Neural cell (in vitro differentiated cells): ENCODE results near the gene KIF18B.

Experiments
- EZH2 ChIP-seq: fragments of 200-600, 300-800 bp; shearing (Covaris generic), sonication (generic); IDR thresholded peaks from 2 replicates; pipeline ENCODE4 v1.6.1; 2014; ENCODE audit warnings: antibody characterized with exemption, low read length, borderline replicate concordance, mild to moderate bottlenecking; ENCODE audit not compliant: insufficient read depth, poor library complexity, severe bottlenecking
- TF ChIP-seq, protein P1 (sequence below): fragments of 450-650 bp; IDR thresholded peaks from 2 replicates; pipeline ENCODE4 v1.5.1; 2014; ENCODE audit warnings: antibody characterized with exemption, mild to moderate bottlenecking, moderate library complexity; ENCODE audit not compliant: poor library complexity, severe bottlenecking

DNA sequence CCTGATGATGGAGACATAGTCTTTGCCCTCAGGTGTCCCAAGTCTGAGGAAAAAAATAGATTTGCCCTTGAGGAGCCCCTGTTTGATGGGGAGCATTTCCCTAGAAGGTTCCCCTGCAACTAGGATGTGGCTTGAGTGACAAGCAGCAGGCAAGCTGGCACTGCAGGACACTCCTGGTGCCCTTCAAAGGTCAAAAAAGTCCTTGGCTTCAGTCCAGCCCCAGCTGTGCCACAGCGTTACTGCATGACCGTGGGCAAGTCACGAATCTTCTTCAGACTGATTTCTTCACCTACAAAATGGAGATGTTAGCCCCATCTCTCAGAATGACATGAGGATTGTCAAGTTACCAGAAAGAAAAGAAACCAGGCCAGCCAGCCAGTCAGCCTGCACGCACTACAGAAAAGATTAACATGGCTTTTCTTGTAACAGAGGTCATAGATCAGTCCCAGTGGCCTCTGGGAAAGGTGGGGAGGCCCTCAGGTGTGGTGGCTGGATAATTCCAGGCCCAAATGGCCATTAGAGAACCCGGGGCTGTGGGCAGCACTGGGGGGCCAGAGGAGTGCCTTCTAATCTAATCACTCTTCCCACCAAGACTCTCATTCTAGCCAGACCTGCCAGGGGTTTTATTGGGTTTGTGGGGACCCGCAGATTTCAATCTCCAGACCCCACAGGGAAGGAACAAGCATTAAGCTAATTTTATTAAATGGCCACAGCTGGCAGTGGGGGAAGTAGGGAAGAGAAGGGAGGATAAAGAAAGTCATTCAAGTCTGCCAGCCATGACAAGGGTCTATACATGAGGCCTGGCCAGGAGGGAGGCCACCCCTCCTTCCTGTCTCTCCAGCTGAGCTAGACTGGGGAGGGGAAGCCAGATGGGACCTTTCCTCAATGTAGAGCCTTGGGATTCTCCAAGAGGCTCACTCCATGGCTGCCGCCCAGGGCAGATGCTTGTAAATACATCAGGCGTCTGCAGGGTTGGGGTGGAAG is 9.7 kb upstream of the KIF18B start:
- TF ChIP-seq, protein P1, sequence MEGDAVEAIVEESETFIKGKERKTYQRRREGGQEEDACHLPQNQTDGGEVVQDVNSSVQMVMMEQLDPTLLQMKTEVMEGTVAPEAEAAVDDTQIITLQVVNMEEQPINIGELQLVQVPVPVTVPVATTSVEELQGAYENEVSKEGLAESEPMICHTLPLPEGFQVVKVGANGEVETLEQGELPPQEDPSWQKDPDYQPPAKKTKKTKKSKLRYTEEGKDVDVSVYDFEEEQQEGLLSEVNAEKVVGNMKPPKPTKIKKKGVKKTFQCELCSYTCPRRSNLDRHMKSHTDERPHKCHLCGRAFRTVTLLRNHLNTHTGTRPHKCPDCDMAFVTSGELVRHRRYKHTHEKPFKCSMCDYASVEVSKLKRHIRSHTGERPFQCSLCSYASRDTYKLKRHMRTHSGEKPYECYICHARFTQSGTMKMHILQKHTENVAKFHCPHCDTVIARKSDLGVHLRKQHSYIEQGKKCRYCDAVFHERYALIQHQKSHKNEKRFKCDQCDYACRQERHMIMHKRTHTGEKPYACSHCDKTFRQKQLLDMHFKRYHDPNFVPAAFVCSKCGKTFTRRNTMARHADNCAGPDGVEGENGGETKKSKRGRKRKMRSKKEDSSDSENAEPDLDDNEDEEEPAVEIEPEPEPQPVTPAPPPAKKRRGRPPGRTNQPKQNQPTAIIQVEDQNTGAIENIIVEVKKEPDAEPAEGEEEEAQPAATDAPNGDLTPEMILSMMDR = no peak
- TF ChIP-seq EZH2 = no peak
